Activated CD8-positive, alpha-beta T cell treated with anti-CD3 and anti-CD28 coated beads for 36 hours (primary cell): Measurements from ENCODE around the gene ATXN1. TPM values are rescaled to one million over a fixed set of nuclear protein-coding genes. Genes with fewer than 3 reads are reported as not detected.

Experiments used
- ATAC-seq: fragments of 200-7000 bp; cut with Tn5 transposase; one replicate; pipeline ENCODE4 v1.10.0; 2021; ENCODE audit warnings: mild to moderate bottlenecking, moderate library complexity
- CTCF ChIA-PET: fragments of 350-600 bp; sonication (Branson Sonifier 250); formaldehyde crosslinking; loops from one replicate; lab custom pipeline; 2021; ENCODE audit warnings: antibody characterized with exemption; lab: Charles Lee
- POLR2A ChIA-PET: fragments of 350-600 bp; sonication (Branson Sonifier 250); formaldehyde crosslinking; loops from one replicate; lab custom pipeline; 2021; ENCODE audit warnings: antibody characterized with exemption; lab: Charles Lee
- DNase-seq: peaks from one replicate; pipeline ENCODE4 v3.0.0-alpha.2; 2020
- H3K27ac Mint-ChIP-seq: one replicate; pipeline ENCODE4 v1.8.0; 2021; ENCODE audit warnings: mild to moderate bottlenecking, mixed read lengths
- H3K27me3 Mint-ChIP-seq: one replicate; pipeline ENCODE4 v1.8.0; 2021; ENCODE audit warnings: mixed read lengths
- H3K36me3 Mint-ChIP-seq: one replicate; pipeline ENCODE4 v1.8.0; 2021; ENCODE audit warnings: low read depth, mixed read lengths
- H3K4me1 Mint-ChIP-seq: one replicate; pipeline ENCODE4 v1.8.0; 2021; ENCODE audit warnings: low read depth, mixed read lengths
- H3K4me3 Mint-ChIP-seq: one replicate; pipeline ENCODE4 v1.8.0; 2021; ENCODE audit warnings: mild to moderate bottlenecking, moderate library complexity, mixed read lengths
- H3K9me3 Mint-ChIP-seq: one replicate; pipeline ENCODE4 v1.8.0; 2021; ENCODE audit warnings: mixed read lengths
- intact Hi-C: fragments of 100-400 bp; cut with micrococcal nuclease; formaldehyde crosslinking; loops from one replicate; pipeline ENCODE4 v1.10.0; 2022
- total RNA-seq, 2 experiments: library from RNA; stranded (reverse); gene quantifications; one replicate each; pipeline ENCODE4 v1.2.3, GENCODE V29; 2021
- TF ChIP-seq, protein P1 (sequence below): fragments of 200-600 bp; IDR thresholded peaks from one replicate; pipeline ENCODE4 v1.8.0; 2022; ENCODE audit warnings: antibody characterized with exemption, mild to moderate bottlenecking

The ATXN1 gene
- total RNA-seq, 2 experiments from 2014 or later, result 35.4 to 40.8 TPM

DNA sequence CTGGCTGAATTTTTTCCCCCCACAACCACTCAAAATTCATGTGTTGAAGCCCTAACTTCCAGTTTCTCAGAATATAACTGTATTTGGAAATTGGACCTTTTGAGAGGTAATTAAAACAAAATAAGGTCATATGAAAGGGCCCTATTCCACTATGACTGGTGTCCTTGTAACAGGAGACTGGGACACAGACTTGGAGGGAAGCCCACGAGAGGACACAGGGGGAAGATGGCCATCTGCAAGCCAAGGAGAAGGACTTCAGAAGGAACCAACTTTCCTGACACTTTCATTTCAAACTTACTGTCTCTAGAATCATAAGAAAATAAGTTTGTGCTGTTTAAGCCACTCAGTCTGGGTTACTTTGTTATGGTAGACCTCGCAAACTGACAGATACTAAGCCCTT lies 134.6 kb downstream of the ATXN1 start:
- ChIA-PET CTCF (interaction anchor here (1.2 kb wide), 1 partner anchor 14 kb away, joined by 3 read pairs; no protein-coding TSS in a partner anchor), POLR2A (no interaction called here)
- no peak overlapping the region for H3K4me3 Mint-ChIP-seq
- TF ChIP-seq, protein P1, sequence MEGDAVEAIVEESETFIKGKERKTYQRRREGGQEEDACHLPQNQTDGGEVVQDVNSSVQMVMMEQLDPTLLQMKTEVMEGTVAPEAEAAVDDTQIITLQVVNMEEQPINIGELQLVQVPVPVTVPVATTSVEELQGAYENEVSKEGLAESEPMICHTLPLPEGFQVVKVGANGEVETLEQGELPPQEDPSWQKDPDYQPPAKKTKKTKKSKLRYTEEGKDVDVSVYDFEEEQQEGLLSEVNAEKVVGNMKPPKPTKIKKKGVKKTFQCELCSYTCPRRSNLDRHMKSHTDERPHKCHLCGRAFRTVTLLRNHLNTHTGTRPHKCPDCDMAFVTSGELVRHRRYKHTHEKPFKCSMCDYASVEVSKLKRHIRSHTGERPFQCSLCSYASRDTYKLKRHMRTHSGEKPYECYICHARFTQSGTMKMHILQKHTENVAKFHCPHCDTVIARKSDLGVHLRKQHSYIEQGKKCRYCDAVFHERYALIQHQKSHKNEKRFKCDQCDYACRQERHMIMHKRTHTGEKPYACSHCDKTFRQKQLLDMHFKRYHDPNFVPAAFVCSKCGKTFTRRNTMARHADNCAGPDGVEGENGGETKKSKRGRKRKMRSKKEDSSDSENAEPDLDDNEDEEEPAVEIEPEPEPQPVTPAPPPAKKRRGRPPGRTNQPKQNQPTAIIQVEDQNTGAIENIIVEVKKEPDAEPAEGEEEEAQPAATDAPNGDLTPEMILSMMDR, result no peak
- no peak overlapping the region for H3K27ac Mint-ChIP-seq
- peaks cover 32% of the 10 kb centered on the region for H3K36me3 Mint-ChIP-seq
- H3K4me1 Mint-ChIP-seq, result peaks cover 20% of the 10 kb centered on the region
- H3K27me3 Mint-ChIP-seq, result no peaks in the 10 kb centered on the region
- intact Hi-C loops, result no loop called here
- H3K9me3 Mint-ChIP-seq, result peaks cover 8% of the 10 kb centered on the region
- no peak for ATAC-seq
- no peak for DNase-seq

DNA sequence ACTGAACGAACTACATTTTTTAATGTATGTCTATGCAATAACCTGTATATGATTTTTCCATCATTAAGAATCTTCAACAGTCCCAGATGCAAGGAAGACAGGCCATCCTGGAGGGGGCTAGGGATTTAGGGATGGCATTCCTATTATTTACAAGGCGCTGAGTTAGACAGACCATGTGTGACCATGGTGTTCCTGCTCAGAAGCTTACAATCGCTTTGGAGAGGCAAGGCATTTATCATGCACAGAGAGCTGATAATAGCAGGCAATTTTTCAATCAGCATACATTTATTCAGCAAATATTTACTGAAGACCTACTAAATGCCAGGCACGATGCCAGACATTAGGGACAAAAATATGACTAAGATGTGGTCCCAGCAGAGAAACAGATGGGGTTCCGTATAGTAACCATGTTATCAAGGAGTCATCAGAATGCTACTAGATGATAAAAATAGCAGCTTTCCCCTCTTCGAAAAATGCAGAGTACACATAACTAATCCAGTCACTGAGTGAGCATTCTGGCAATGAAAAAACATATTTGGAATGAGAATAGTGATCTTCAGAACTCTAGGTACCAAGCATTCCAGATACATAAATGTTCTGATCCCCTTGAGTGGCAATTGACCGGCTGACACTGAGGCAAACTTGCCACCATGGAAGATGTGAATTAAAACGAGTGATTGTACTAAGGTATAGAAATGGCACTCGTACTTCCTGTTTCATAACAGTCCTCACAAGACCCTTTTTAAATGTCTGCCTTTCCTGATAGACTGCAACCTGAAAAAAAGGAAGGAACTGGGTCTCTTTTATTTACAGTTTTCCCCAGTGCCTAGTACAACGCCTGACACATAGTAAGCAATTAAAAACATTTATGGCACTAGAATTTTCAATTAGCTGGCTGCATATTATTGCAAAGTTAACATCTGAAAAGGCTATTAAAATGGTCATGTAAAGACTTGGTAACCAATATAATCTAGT lies 135.7 kb downstream of the ATXN1 start:
- Mint-ChIP-seq H3K4me1 (peaks cover 27% of the 10 kb centered on the region), H3K27ac (no peak overlapping the region), H3K4me3 (no peak overlapping the region), H3K36me3 (peaks cover 26% of the 10 kb centered on the region), H3K9me3 (peaks cover 8% of the 10 kb centered on the region), H3K27me3 (no peaks in the 10 kb centered on the region)
- ATAC-seq (no peak), DNase-seq (no peak)
- TF ChIP-seq, protein P1, result no peak
- ChIA-PET CTCF (interaction anchor here (1.0 kb wide), 1 partner anchor 110 kb away, joined by 3 read pairs; no protein-coding TSS in a partner anchor), POLR2A (no interaction called here)
- intact Hi-C loops, result no loop called here

DNA sequence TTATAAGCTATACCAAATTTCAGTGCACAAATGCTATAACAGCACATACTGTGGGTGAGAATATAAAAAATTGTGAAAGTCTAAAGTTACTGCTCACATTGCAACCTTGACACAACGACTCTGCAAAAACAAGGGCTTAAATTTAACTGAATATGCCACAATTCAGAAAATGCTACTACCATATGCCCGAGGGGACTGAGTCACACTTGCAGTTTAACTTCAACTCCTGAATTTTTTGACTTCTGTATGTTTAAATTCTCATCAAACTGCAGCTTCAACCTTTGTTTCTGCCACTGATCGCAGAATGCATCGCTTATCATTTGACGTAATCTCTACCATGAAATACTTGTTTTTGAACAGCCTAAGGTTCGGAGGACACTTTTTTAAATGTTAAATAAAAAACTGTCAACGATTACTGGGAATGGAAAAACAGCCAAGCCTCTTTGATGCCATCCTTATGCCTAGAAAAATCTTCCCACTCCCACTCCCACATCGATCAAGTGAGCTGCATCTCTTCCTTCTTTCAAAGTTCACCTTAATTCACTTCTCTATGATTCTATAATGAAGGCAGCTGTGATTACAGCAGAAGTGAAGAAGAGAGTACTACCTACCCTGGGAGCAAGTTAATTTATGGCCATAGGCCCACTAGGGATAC lies 136.5 kb downstream of the ATXN1 start:
- TF ChIP-seq, protein P1, result no peak
- H3K9me3 Mint-ChIP-seq, result peaks cover 8% of the 10 kb centered on the region
- no peak overlapping the region for H3K27ac Mint-ChIP-seq
- H3K4me1 Mint-ChIP-seq, result peaks cover 27% of the 10 kb centered on the region
- peaks cover 24% of the 10 kb centered on the region for H3K36me3 Mint-ChIP-seq
- ATAC-seq (no peak), DNase-seq (no peak)
- intact Hi-C loops, result no loop called here
- H3K4me3 Mint-ChIP-seq, result no peak overlapping the region
- POLR2A ChIA-PET, result interaction anchor here (0.7 kb wide), 1 partner anchor 46 kb away, joined by 3 read pairs; no protein-coding TSS in a partner anchor
- no peaks in the 10 kb centered on the region for H3K27me3 Mint-ChIP-seq
- CTCF ChIA-PET, result interaction anchor here (1.0 kb wide), 1 partner anchor 109 kb away, joined by 3 read pairs; no protein-coding TSS in a partner anchor

DNA sequence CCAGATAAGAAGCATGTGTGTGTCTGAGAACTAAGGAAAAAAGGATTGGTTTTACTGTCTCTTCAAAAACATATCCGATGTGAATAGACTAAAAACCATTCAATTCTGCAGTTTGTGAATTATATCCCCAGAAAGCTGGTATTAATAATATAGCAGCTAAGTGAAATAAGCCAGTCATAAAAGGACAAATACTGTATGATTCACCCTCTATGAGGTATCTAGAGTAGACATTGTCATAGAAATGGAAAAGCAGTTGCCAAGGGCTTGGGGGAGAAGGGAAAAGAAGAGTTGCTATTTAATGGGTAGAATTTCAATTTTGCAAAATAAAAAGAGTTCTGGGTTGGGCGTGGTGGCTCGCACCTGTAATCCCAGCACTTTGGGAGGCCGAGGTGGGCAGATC lies 137.5 kb downstream of the ATXN1 start:
- ChIA-PET POLR2A (no interaction called here), CTCF (no interaction called here)
- Mint-ChIP-seq H3K4me1 (peaks cover 29% of the 10 kb centered on the region), H3K36me3 (peaks cover 19% of the 10 kb centered on the region), H3K9me3 (peaks cover 3% of the 10 kb centered on the region), H3K27me3 (no peaks in the 10 kb centered on the region), H3K4me3 (no peak overlapping the region), H3K27ac (peak overlapping the region; percentile 56)
- peak; percentile 49 for ATAC-seq
- DNase-seq, result no peak
- TF ChIP-seq, protein P1, result no peak
- intact Hi-C loops, result no loop called here
